ENCODE results near the gene ARHGAP15.

Gene ARHGAP15

GRCh38 chr2:143466391-143466790 is 337.2 kb downstream of the ARHGAP15 start:
- DNase-seq, result no peak

- DNase-seq, result no peak
Measured at GRCh38 chr2:143467011-143467410, 337.8 kb downstream of the ARHGAP15 start.

GRCh38 chr2:143468341-143468888 is 339.2 kb downstream of the ARHGAP15 start:
- DNase-seq, result no peak

GRCh38 chr2:143469323-143469722 is 340.1 kb downstream of the ARHGAP15 start:
- DNase-seq, result no peak

GRCh38 chr2:143471550-143471949 is 342.3 kb downstream of the ARHGAP15 start:
- DNase-seq, result no peak

GRCh38 chr2:143473216-143473615 is 344.0 kb downstream of the ARHGAP15 start:
- DNase-seq, result no peak

- DNase-seq, result no peak
Measured at GRCh38 chr2:143473820-143474219, 344.6 kb downstream of the ARHGAP15 start.

- DNase-seq, result no peak
Measured at GRCh38 chr2:143474586-143474985, 345.4 kb downstream of the ARHGAP15 start.

GRCh38 chr2:143475041-143475776 is 346.0 kb downstream of the ARHGAP15 start:
- peak; percentile 55 for DNase-seq

- DNase-seq, result no peak
Measured at GRCh38 chr2:143476336-143477087, 347.3 kb downstream of the ARHGAP15 start.

GRCh38 chr2:143477714-143478443 is 348.7 kb downstream of the ARHGAP15 start:
- DNase-seq, result no peak

GRCh38 chr2:143480086-143480485 is 350.9 kb downstream of the ARHGAP15 start:
- DNase-seq, result no peak

GRCh38 chr2:143480601-143481236 is 351.5 kb downstream of the ARHGAP15 start:
- no peak for DNase-seq

- DNase-seq, result no peak
Measured at GRCh38 chr2:143481237-143481623, 352.0 kb downstream of the ARHGAP15 start.

GRCh38 chr2:143481733-143482132 is 352.5 kb downstream of the ARHGAP15 start:
- no peak for DNase-seq

- DNase-seq, result no peak
Measured at GRCh38 chr2:143482316-143482715, 353.1 kb downstream of the ARHGAP15 start.

GRCh38 chr2:143482771-143483170 is 353.6 kb downstream of the ARHGAP15 start:
- no peak for DNase-seq

- DNase-seq, result no peak
Measured at GRCh38 chr2:143486976-143487375, 357.8 kb downstream of the ARHGAP15 start.

GRCh38 chr2:143489145-143489544 is 359.9 kb downstream of the ARHGAP15 start:
- DNase-seq, result no peak

- DNase-seq, result no peak
Measured at GRCh38 chr2:143491131-143491530, 361.9 kb downstream of the ARHGAP15 start.

- no peak for DNase-seq
Measured at GRCh38 chr2:143493339-143493738, 364.1 kb downstream of the ARHGAP15 start.

- no peak for DNase-seq
Measured at GRCh38 chr2:143497726-143498125, 368.5 kb downstream of the ARHGAP15 start.

GRCh38 chr2:143498496-143498895 is 369.3 kb downstream of the ARHGAP15 start:
- DNase-seq, result no peak

Data from right forelimb (tissue), 1 donor.